Heart left ventricle (tissue), 16 donors: ENCODE results near the gene POLR3B. TPM values are rescaled to one million over a fixed set of nuclear protein-coding genes. Genes with fewer than 3 reads are reported as not detected.
A peak's percentile ranks its signal among the peaks of the same experiment; 100 is the strongest.

Source experiments
- ATAC-seq, 4 donors: fragments of 200-7000 bp; cut with Tn5 transposase; one replicate each; pipeline ENCODE4 v1.9.1; 2020 to 2022; ENCODE audit warnings: moderate library complexity in 4 of 4, mild to moderate bottlenecking in 3 of 4, moderate number of reproducible peaks in 1 of 4
- DNase-seq, 5 donors: peaks; one replicate each; pipeline ENCODE4 v3.0.0-alpha.2; 2020
- H3K27ac ChIP-seq, 12 donors: fragments of 200-600 bp; sonication (generic) in 4 of 12; one replicate each; pipeline versions ENCODE4 v1.5.0 to v1.8.0; 2016 to 2022; ENCODE audit warnings: mild to moderate bottlenecking in 2 of 12
- H3K27me3 ChIP-seq, 9 donors: fragments of 200-600 bp; sonication (generic) in 2 of 9; one replicate each; pipeline versions ENCODE4 v1.5.1 to v1.8.0; 2016 to 2022; ENCODE audit warnings: mild to moderate bottlenecking in 3 of 9
- H3K36me3 ChIP-seq, 9 donors: fragments of 200-600 bp; sonication (generic) in 2 of 9; one replicate each; pipeline versions ENCODE4 v1.5.0 to v1.8.0; 2018 to 2022; ENCODE audit warnings: mild to moderate bottlenecking in 2 of 9
- H3K4me1 ChIP-seq, 12 donors: fragments of 200-600 bp; sonication (generic) in 4 of 12; one replicate each; pipeline versions ENCODE4 v1.5.0 to v1.8.0; 2016 to 2022; ENCODE audit warnings: mild to moderate bottlenecking in 3 of 12
- H3K4me3 ChIP-seq, 12 donors: fragments of 200-600 bp; sonication (generic) in 4 of 12; one replicate each; pipeline versions ENCODE4 v1.5.0 to v1.8.0; 2017 to 2022; ENCODE audit warnings: mild to moderate bottlenecking in 9 of 12, moderate library complexity in 4 of 12
- H3K9me3 ChIP-seq, 12 donors: fragments of 200-600 bp; sonication (generic) in 4 of 12; one replicate each; pipeline versions ENCODE4 v1.5.0 to v1.8.0; 2016 to 2022; ENCODE audit warnings: mild to moderate bottlenecking in 1 of 12
- CTCF ChIP-seq, 12 donors: fragments of 200-600 bp; sonication (generic) in 4 of 12; IDR thresholded peaks; one replicate each; pipeline versions ENCODE4 v1.5.0 to v1.8.0; 2018 to 2022; ENCODE audit warnings: antibody characterized with exemption in 12 of 12, mild to moderate bottlenecking in 5 of 12
- POLR2A ChIP-seq, 2 donors: fragments of 450-650 bp; IDR thresholded peaks; one replicate each; pipeline ENCODE4 v1.6.1; 2017; ENCODE audit warnings: antibody characterized with exemption in 2 of 2, mild to moderate bottlenecking in 2 of 2, moderate library complexity in 2 of 2
- WGBS, 4 donors: extraction: QIAGEN DNeasy Blood & Tissue Kit in 2 of 4; methylation state at CpG; one replicate each; pipeline versions ENCODE4 v1.1.5 to v1.1.7; 2013 to 2018; 5-methylcytosine and 5-hydroxymethylcytosine counted together
- intact Hi-C, 10 donors: fragments of 100-400 bp; cut with DNase I; formaldehyde crosslinking; loops; one replicate each; pipeline versions ENCODE4 v1.11.1 to v1.14.2; 2022
- polyA plus RNA-seq, 2 donors: library from polyadenylated mRNA; stranded (reverse); fragments of 200-250 nt; gene quantifications; one replicate each; pipeline ENCODE4 v1.2.3, GENCODE V29; 2013
- total RNA-seq, 9 donors: library from RNA; depleted of rRNA in 2 of 9; stranded (reverse); fragments of >200 nt in 2 of 9; fragmentation: NEBNext Ultra II Directional in 3 of 9; extraction: Animal tissue kit (Norgen Biotek cat#: 25700) in 3 of 9; gene quantifications; one replicate each; pipeline versions ENCODE4 v1.1.0 to v1.2.4, GENCODE V29; 2016 to 2023
- donor health status: ischemic (EF 13 %, LVEDD 7.1; RV severe dilation, severe dysfunction).
- donor health status: healthy with polysubstance abuse.
- donor health status: DM: no; HTN: yes; CAD: no.
- donor health status: DM: no; HTN: no; CAD: no.
- donor health status: ischemic (EF 25% LVEDD 6.9; RV normal size, moderate dysfunction).
- donor health status: ischemic (EF 25% LVEDD 5.7; RV mildly dilated, moderate dysfunction).
- donor health status: healthy.
- donor health status: DM: yes; HTN: yes; CAD: no.
- donor health status: ischemic (EF 35%, LVEDD 5.7; RV mildly dilated, moderate dysfunction).
- donor health status: nonischemic (EF 11% LVEDD 7.7; RV severe dilation, severe dysfunction).
- donor health status: DM: yes; HTN: yes; CAD: no.
- donor health status: PGD.
- donor health status: ischemic (EF 29% LVEDD 5.4; RV normal size, mild dysfunction).
- donor health status: nonischemic (EF 23%, LVEDD 6.1; RV moderate dilation, normal function).

Gene POLR3B
- total and polyA plus RNA-seq, 11 donors: 2.5 to 12.3 (median 9.1) TPM

- intact Hi-C loops: loop anchor here in 8 of 10 donors (2.0 to 5.0 kb wide), 5 partner anchors 37 to 117 kb away; partner anchors contain the start of genes CKAP4 (in 3 of the 8) and TCP11L2 (in 2 of the 8)
- Histone ChIP-seq H3K4me3 (no peak overlapping the region), H3K27me3 (no peaks in the 10 kb centered on the region), H3K9me3 (no peaks in the 10 kb centered on the region), H3K36me3 (peaks cover 0 to 75% (median 29%) of the 10 kb centered on the region in 9 donors), H3K27ac (peak overlapping the region in 9 of 12 donors; percentile 65 to 86 (median 75)), H3K4me1 (peaks cover 10 to 53% (median 39%) of the 10 kb centered on the region in 12 donors)
- 72 to 81% (median 75%) methylated on average over 5 of the region's 5 CpGs for WGBS, 4 donors
- DNase-seq (no peak), ATAC-seq (no peak)
- no peak for TF ChIP-seq CTCF (IDR thresholded peaks at IDR 0.05)
- no peak for TF ChIP-seq POLR2A (IDR thresholded peaks at IDR 0.05)
Observed at GRCh38 chr12:106344131-106344530, 13.4 kb upstream of the POLR3B start.

- Histone ChIP-seq H3K4me1 (peaks cover 10 to 41% (median 31%) of the 10 kb centered on the region in 12 donors), H3K36me3 (peaks cover 0 to 72% (median 24%) of the 10 kb centered on the region in 9 donors), H3K4me3 (no peak overlapping the region), H3K9me3 (no peaks in the 10 kb centered on the region), H3K27ac (peak overlapping the region in 4 of 12 donors; percentile 5 to 81 (median 54)), H3K27me3 (no peaks in the 10 kb centered on the region)
- DNase-seq: peak in 4 of 5 donors; percentile 26 to 59 (median 34)
- intact Hi-C loops: loop anchor here in 9 of 10 donors (2.0 to 5.0 kb wide), 5 partner anchors 63 to 123 kb away; no protein-coding TSS in a partner anchor
- TF ChIP-seq CTCF (IDR thresholded peaks at IDR 0.05): peak; percentile 13 to 63 (median 44)
- TF ChIP-seq POLR2A (IDR thresholded peaks at IDR 0.05): no peak
- ATAC-seq: peak; percentile 16 to 65 (median 58)
- WGBS, 4 donors: 45 to 59% (median 55%) methylated on average over 5 of the region's 5 CpGs
Observed at GRCh38 chr12:106345746-106346145, 11.8 kb upstream of the POLR3B start.

- no peak for DNase-seq
- TF ChIP-seq POLR2A (IDR thresholded peaks at IDR 0.05) (no peak), CTCF (IDR thresholded peaks at IDR 0.05) (no peak)
- no peak for ATAC-seq
- 59 to 66% (median 65%) methylated on average over 4 of the region's 4 CpGs for WGBS, 4 donors
- H3K27me3 ChIP-seq: no peaks in the 10 kb centered on the region
- no peaks in the 10 kb centered on the region for H3K9me3 ChIP-seq
- intact Hi-C loops: loop anchor here in 6 of 10 donors (5.0 kb wide), 4 partner anchors 66 to 126 kb away; no protein-coding TSS in a partner anchor
- H3K4me3 ChIP-seq: no peak overlapping the region
- peaks cover 0 to 64% (median 17%) of the 10 kb centered on the region in 9 donors for H3K36me3 ChIP-seq
- H3K4me1 ChIP-seq: peaks cover under 1 to 14% (median 6%) of the 10 kb centered on the region in 12 donors
- H3K27ac ChIP-seq: no peak overlapping the region
Observed at GRCh38 chr12:106348411-106348810, 9.1 kb upstream of the POLR3B start.

GRCh38 chr12:106353175-106353574 is 4.4 kb upstream of the POLR3B start:
- TF ChIP-seq POLR2A (IDR thresholded peaks at IDR 0.05) (no peak), CTCF (IDR thresholded peaks at IDR 0.05) (no peak)
- Histone ChIP-seq H3K4me1 (peaks cover 0 to 8% (median 5%) of the 10 kb centered on the region in 12 donors), H3K27ac (no peak overlapping the region), H3K27me3 (no peaks in the 10 kb centered on the region), H3K4me3 (no peak overlapping the region), H3K9me3 (no peaks in the 10 kb centered on the region), H3K36me3 (peaks cover 0 to 18% (median 0%) of the 10 kb centered on the region in 9 donors)
- 78 to 87% (median 85%) methylated on average over 6 of the region's 6 CpGs for whole genome bisulfite sequencing, 4 donors
- DNase-seq (no peak), ATAC-seq (no peak)
- intact Hi-C loops: no loop called here
